Astrocyte of the spinal cord (primary cell): ENCODE measurements around the gene CDKN2B.

Experiments
- DNase-seq: peaks from one replicate; pipeline ENCODE4 v3.0.0; 2011; ENCODE audit warnings: low read depth, low spot score
- H3K4me3 ChIP-seq: 2 replicates; pipeline ENCODE4 v1.5.1; 2011; ENCODE audit warnings: low read depth, mild to moderate bottlenecking, low read length, moderate library complexity
- CTCF ChIP-seq: IDR thresholded peaks from 2 replicates; pipeline ENCODE4 v1.5.1; 2012; ENCODE audit warnings: low read depth, mild to moderate bottlenecking, low read length, inconsistent platforms
- in situ Hi-C: cut with HindIII; loops from 2 replicates; pipeline ENCODE4 v1.10.0; 2017; ENCODE audit warnings: low sequenced_read_pairs

The CDKN2B gene

DNA sequence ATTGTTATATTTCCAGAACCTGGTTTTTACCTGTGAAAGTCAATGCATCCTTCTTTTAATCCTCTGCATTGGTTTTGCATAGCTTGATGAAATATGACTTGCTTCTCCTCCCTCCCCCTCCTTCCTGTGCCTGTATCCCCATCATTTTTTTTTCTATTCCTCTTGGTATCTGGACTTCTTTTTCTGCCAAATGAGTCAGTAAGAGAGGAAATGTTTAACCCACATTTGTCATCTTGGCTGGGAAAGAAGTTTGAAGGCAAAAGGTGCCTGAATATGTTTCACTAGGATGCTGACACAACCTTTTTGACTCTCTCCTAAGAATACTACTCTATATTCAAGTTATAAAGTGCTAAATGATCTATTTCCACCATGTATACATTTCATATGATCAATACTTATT is 35.5 kb upstream of the CDKN2B start:
- in situ Hi-C loops: no loop called here
- DNase-seq: peak; percentile 84
- TF ChIP-seq CTCF: no peak
- H3K4me3 ChIP-seq: no peak overlapping the region

DNA sequence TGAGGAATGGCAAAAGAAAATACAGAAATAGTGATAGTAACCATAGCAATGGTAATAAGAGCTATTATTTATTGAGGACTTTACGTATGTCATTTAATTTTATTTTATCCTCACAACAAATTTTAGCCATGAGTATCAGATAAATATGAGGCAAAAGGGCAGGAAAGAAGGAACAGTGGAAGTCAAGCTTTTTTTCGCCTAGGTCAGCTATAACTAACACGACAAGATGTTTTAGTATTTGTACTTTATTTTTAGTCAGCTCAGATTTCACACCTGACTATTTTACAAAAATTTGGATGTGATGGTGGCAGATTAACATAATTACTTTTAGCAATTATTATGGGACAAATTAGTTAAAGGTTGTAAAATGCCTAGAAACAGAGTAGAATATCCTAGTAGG is 34.8 kb upstream of the CDKN2B start:
- DNase-seq: no peak
- H3K4me3 ChIP-seq: no peak overlapping the region
- no peak for TF ChIP-seq CTCF
- in situ Hi-C loops: no loop called here

DNA sequence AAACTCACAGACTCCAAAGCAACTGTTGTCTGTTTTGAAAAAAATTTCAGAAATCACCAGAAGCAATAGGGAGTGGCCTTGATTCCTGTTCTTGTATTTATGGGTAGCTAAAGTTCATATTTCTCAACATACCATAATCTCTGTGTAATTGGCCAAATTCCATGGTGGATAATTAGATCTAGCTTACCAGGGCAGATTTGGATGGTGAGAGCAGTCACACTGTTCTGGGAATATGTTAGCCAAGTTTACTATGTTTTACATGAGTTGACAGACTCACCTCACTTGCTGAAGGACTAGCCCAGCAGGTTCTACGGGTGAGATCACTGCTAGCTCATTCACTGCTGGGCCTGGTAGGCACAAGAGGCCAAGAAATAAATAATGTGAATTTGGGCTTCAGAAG is 32.7 kb upstream of the CDKN2B start:
- no peak overlapping the region for H3K4me3 ChIP-seq
- no peak for TF ChIP-seq CTCF
- no peak for DNase-seq
- in situ Hi-C loops: no loop called here

GRCh38 chr9:22041344-22041743 is 32.2 kb upstream of the CDKN2B start:
- no peak for TF ChIP-seq CTCF
- in situ Hi-C loops: no loop called here
- DNase-seq: no peak
- no peak overlapping the region for H3K4me3 ChIP-seq

- no peak for TF ChIP-seq CTCF
- in situ Hi-C loops: no loop called here
- peak; percentile 77 for DNase-seq
- H3K4me3 ChIP-seq: no peak overlapping the region
Observed at GRCh38 chr9:22040760-22041159, 31.7 kb upstream of the CDKN2B start.

DNA sequence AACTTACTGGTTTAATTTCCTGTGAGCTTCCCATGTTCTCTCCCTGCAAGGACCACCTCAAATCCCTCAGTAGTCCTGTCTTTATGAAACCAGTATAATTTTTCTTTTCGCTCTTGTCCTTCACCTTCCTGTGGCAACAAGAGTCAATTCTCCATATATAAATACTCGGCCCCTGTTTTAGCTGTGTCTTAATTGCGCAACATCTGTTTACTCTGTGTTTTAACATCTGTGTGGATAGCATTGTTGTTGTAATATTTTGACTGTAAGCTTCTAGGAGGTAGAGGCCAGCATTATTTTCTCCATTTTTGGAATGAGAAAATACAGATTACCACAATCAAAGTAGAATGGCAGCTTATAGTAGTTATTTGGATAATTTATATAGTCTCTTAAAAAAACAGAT is 30.2 kb upstream of the CDKN2B start:
- DNase-seq: no peak
- in situ Hi-C loops: no loop called here
- no peak for TF ChIP-seq CTCF
- H3K4me3 ChIP-seq: no peak overlapping the region
